MM.1S (cell line): ENCODE results near the gene ARHGEF18.

Experiments
- CTCF ChIP-seq: fragments of 300-600 bp; sonication (generic); IDR thresholded peaks from 2 replicates; pipeline ENCODE4 v1.5.1; 2016; ENCODE audit warnings: antibody characterized with exemption, low read length, mixed read lengths
- EZH2 ChIP-seq: fragments of 300-600 bp; sonication (generic); optimal IDR thresholded peaks from 2 replicates; pipeline ENCODE3; 2017; ENCODE audit warnings: low read depth, mild to moderate bottlenecking, antibody characterized with exemption, low read length, mixed read lengths
- EZH2phosphoT487 ChIP-seq: fragments of 300-600 bp; sonication (generic); IDR thresholded peaks from 2 replicates; pipeline ENCODE4 v1.6.1; 2018; ENCODE audit warnings: antibody characterized with exemption, low read length

- TF ChIP-seq CTCF (no peak), EZH2 (no peak), EZH2phosphoT487 (no peak)
Observed at GRCh38 chr19:7355871-7356270, 7.1 kb downstream of the ARHGEF18 start.
